GM23338 (cell line): ENCODE measurements around the gene CMKLR1. TPM values are rescaled to one million over a fixed set of nuclear protein-coding genes. Genes with fewer than 3 reads are reported as not detected.
A peak's percentile ranks its signal among the peaks of the same experiment; 100 is the strongest.

Experiments
- ATAC-seq: fragments of 200-7000 bp; cut with Tn5 transposase; 3 replicates; pipeline ENCODE4 v1.9.1; 2020
- DNase-seq: peaks from one replicate; pipeline ENCODE4 v3.0.0-alpha.2; 2015; ENCODE audit warnings: low spot score
- H2AFZ ChIP-seq: fragments of 200-600 bp; sonication (generic); 2 replicates; pipeline ENCODE4 v1.8.0; 2016; ENCODE audit warnings: antibody characterized with exemption, mild to moderate bottlenecking, moderate library complexity
- H3F3A ChIP-seq: fragments of 200-600 bp; sonication (generic); replicated peaks from 2 replicates; pipeline ENCODE4 v1.8.0; 2017; ENCODE audit warnings: antibody characterized with exemption, mixed run types, low read depth
- H3K27ac ChIP-seq: fragments of 200-600 bp; sonication (generic); 2 replicates; pipeline ENCODE4 v1.6.1; 2016; ENCODE audit warnings: low read depth
- H3K27me3 ChIP-seq: fragments of 200-600 bp; sonication (generic); 2 replicates; pipeline ENCODE4 v1.8.0; 2016; ENCODE audit warnings: mild to moderate bottlenecking, mixed run types, moderate library complexity; ENCODE audit not compliant: insufficient read depth
- H3K36me3 ChIP-seq: fragments of 200-600 bp; sonication (generic); 2 replicates; pipeline ENCODE4 v1.8.0; 2016; ENCODE audit warnings: mild to moderate bottlenecking; ENCODE audit not compliant: insufficient read depth
- H3K4me1 ChIP-seq: fragments of 200-600 bp; sonication (generic); 2 replicates; pipeline ENCODE4 v1.8.0; 2016; ENCODE audit warnings: mild to moderate bottlenecking, moderate library complexity; ENCODE audit not compliant: insufficient read depth
- H3K4me2 ChIP-seq: fragments of 200-600 bp; sonication (generic); 2 replicates; pipeline ENCODE4 v1.7.1; 2017; ENCODE audit warnings: mixed run types
- H3K4me3 ChIP-seq: fragments of 200-600 bp; sonication (generic); 2 replicates; pipeline ENCODE4 v1.6.1; 2016; ENCODE audit warnings: mixed run types
- H3K79me2 ChIP-seq: fragments of 200-600 bp; sonication (generic); replicated peaks from 2 replicates; pipeline ENCODE4 v1.8.0; 2017; ENCODE audit warnings: mild to moderate bottlenecking; ENCODE audit not compliant: insufficient read depth
- H3K9me2 ChIP-seq: fragments of 200-600 bp; sonication (generic); 2 replicates; pipeline ENCODE4 v1.8.0; 2017; ENCODE audit not compliant: insufficient read depth
- H4K20me1 ChIP-seq: fragments of 200-600 bp; sonication (generic); replicated peaks from 2 replicates; pipeline ENCODE4 v1.8.0; 2017; ENCODE audit warnings: mild to moderate bottlenecking; ENCODE audit not compliant: insufficient read depth
- H3K27ac Mint-ChIP-seq: 2 replicates; pipeline ENCODE4 v1.8.0; 2020; ENCODE audit warnings: inconsistent platforms, mild to moderate bottlenecking, moderate library complexity, mixed read lengths
- H3K27me3 Mint-ChIP-seq: 3 replicates; pipeline ENCODE4 v1.8.0; 2022; ENCODE audit warnings: low read depth, mild to moderate bottlenecking, moderate library complexity, mixed read lengths, inconsistent platforms; ENCODE audit not compliant: insufficient read depth, poor library complexity
- H3K36me3 Mint-ChIP-seq: 3 replicates; pipeline ENCODE4 v1.8.0; 2021; ENCODE audit warnings: low read depth, mild to moderate bottlenecking, inconsistent platforms, moderate library complexity, mixed read lengths
- H3K4me1 Mint-ChIP-seq: 3 replicates; pipeline ENCODE4 v1.8.0; 2020; ENCODE audit warnings: mild to moderate bottlenecking, inconsistent platforms, mixed read lengths
- H3K4me3 Mint-ChIP-seq: 3 replicates; pipeline ENCODE4 v1.8.0; 2021; ENCODE audit warnings: moderate library complexity, mild to moderate bottlenecking, inconsistent platforms, mixed read lengths
- H3K9me3 Mint-ChIP-seq: 3 replicates; pipeline ENCODE4 v1.8.0; 2020; ENCODE audit warnings: moderate library complexity, mild to moderate bottlenecking, inconsistent platforms, mixed read lengths
- CREB1 ChIP-seq: fragments of 250-450 bp; sonication (Bioruptor Pico); IDR thresholded peaks from 2 replicates; pipeline ENCODE4 v1.5.0; 2020; ENCODE audit warnings: low read depth, mild to moderate bottlenecking, moderate library complexity
- ETS1 ChIP-seq: IDR thresholded peaks from 2 replicates; pipeline ENCODE4 v1.6.1; 2016; ENCODE audit warnings: antibody characterized with exemption
- EZH2 ChIP-seq: fragments of 200-600 bp; sonication (generic); IDR thresholded peaks from one replicate; pipeline ENCODE4 v1.8.0; 2017; ENCODE audit warnings: antibody characterized with exemption, mild to moderate bottlenecking, low read depth; ENCODE audit not compliant: unreplicated experiment
- NANOG ChIP-seq: IDR thresholded peaks from 2 replicates; pipeline ENCODE4 v1.6.1; 2016; ENCODE audit warnings: antibody characterized with exemption, borderline replicate concordance
- POLR2AphosphoS5 ChIP-seq: IDR thresholded peaks from 2 replicates; pipeline ENCODE4 v1.6.1; 2016; ENCODE audit warnings: antibody characterized with exemption, low read depth
- REST ChIP-seq: IDR thresholded peaks from one replicate; pipeline ENCODE4 v1.6.1; 2018; ENCODE audit warnings: antibody characterized with exemption; ENCODE audit not compliant: unreplicated experiment
- ZNF331 ChIP-seq: fragments of 250-450 bp; sonication (Bioruptor Pico); IDR thresholded peaks from 2 replicates; pipeline ENCODE4 v1.5.0; 2020; ENCODE audit warnings: low read depth, mild to moderate bottlenecking, moderate library complexity
- ZNF462 ChIP-seq: fragments of 250-450 bp; sonication (Bioruptor Pico); IDR thresholded peaks from 2 replicates; pipeline ENCODE4 v1.5.0; 2020; ENCODE audit warnings: mild to moderate bottlenecking, moderate library complexity
- polyA plus RNA-seq: library from polyadenylated mRNA; unstranded; fragments of >200 nt; fragmentation: Nextera tagmentation; extraction: Ambion mirVana; gene quantifications from 2 replicates; pipeline ENCODE4 v1.2.1, GENCODE V29; 2016
- total RNA-seq: library from RNA; depleted of rRNA; stranded (reverse); fragments of >200 nt; shearing (Covaris generic); gene quantifications from 2 replicates; pipeline ENCODE4 v1.2.3, GENCODE V29; 2014

Gene CMKLR1
- total and polyA plus RNA-seq, 2 experiments from 2014 or later, result 0.40 to 2.6 TPM

GRCh38 chr12:108241986-108242703 is 97.0 kb downstream of the CMKLR1 start:
- Mint-ChIP-seq H3K27me3 (peaks cover 7% of the 10 kb centered on the region), H3K27ac (peak overlapping the region; percentile 36; the same call in 1 of the 2 replicates), H3K36me3 (peaks cover 12% of the 10 kb centered on the region; the same call in 2 of the 3 replicates), H3K4me1 (peaks cover 4% of the 10 kb centered on the region), H3K4me3 (no peak overlapping the region), H3K9me3 (peaks cover 17% of the 10 kb centered on the region)
- no peaks in the 10 kb centered on the region for H3K27me3 ChIP-seq
- H2AFZ ChIP-seq, result no peak overlapping the region
- TF ChIP-seq REST, result no peak
- H3K4me2 ChIP-seq, result no peak overlapping the region
- H3K4me3 ChIP-seq, result no peak overlapping the region
- H3K36me3 ChIP-seq, result no peaks in the 10 kb centered on the region
- DNase-seq (no peak), ATAC-seq (no peak)
- no peaks in the 10 kb centered on the region for H3K79me2 ChIP-seq
- no peaks in the 10 kb centered on the region for H3F3A ChIP-seq
- H3K9me2 ChIP-seq, result no peaks in the 10 kb centered on the region
- no peaks in the 10 kb centered on the region for H4K20me1 ChIP-seq
- no peaks in the 10 kb centered on the region for H3K4me1 ChIP-seq
- H3K27ac ChIP-seq, result no peak overlapping the region

GRCh38 chr12:108240928-108241327 is 98.2 kb downstream of the CMKLR1 start:
- DNase-seq (no peak), ATAC-seq (no peak)
- Mint-ChIP-seq H3K36me3 (peaks cover 12% of the 10 kb centered on the region; the same call in 2 of the 3 replicates), H3K9me3 (peaks cover 17% of the 10 kb centered on the region), H3K27ac (no peak overlapping the region), H3K4me3 (no peak overlapping the region), H3K4me1 (peaks cover 9% of the 10 kb centered on the region), H3K27me3 (peaks cover 10% of the 10 kb centered on the region)
- H4K20me1 ChIP-seq, result no peaks in the 10 kb centered on the region
- H3K27ac ChIP-seq, result no peak overlapping the region
- no peaks in the 10 kb centered on the region for H3K79me2 ChIP-seq
- H2AFZ ChIP-seq, result no peak overlapping the region
- H3K36me3 ChIP-seq, result no peaks in the 10 kb centered on the region
- H3K4me1 ChIP-seq, result peaks cover 4% of the 10 kb centered on the region
- no peak overlapping the region for H3K4me2 ChIP-seq
- H3K4me3 ChIP-seq, result no peak overlapping the region
- H3K27me3 ChIP-seq, result no peaks in the 10 kb centered on the region
- no peaks in the 10 kb centered on the region for H3F3A ChIP-seq
- H3K9me2 ChIP-seq, result no peaks in the 10 kb centered on the region
- TF ChIP-seq POLR2AphosphoS5 (no peak), EZH2 (no peak), ZNF462 (CRISPR knock-in tag) (no peak), ETS1 (no peak), NANOG (no peak), ZNF331 (no peak), CREB1 (CRISPR knock-in tag) (no peak)
